ACHN (cell line): ENCODE measurements around the gene FAM117A.
"Not testable (repeated sequence)": the region's sequence is repeated elsewhere in the genome, so short reads cannot be mapped to it uniquely, and the experiment has no call there.

ENCODE experiments used
- DNase-seq: peaks from one replicate; pipeline ENCODE4 v3.0.0-alpha.2; 2015
- in situ Hi-C: cut with HindIII; loops from 2 replicates; pipeline ENCODE4 v1.10.0; 2017; ENCODE audit warnings: low sequenced_read_pairs, low pct_ligation_motif_present, low pct_unique_long_range_greater_than_20kb

Gene FAM117A

DNA sequence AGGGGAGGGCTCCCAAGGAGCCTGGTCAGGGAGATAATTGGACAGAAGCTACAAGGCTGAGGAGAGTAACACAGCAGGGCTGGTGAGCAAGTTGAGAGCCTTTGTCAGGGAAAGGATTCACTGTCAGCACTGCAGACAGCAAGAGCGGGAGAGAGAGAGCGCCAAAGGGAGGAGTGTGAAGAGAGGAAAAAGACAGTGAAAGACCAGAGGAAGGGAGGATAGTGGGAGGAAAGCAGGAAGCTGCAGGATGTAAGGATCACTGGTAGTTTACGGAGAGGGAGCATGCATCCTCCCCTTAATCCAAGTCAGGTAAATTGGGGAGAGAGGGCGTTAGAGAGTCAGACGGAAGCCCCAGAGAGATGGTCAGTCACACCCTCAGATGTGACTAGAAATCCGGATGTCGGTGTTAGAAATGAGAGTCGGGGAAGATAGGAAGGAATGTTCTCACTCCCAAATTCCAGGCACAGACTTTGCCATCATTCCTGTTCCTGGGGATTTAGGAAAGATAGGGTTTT, 72.2 kb downstream of the FAM117A start:
- DNase-seq = no peak
- in situ Hi-C loops = no loop called here

DNA sequence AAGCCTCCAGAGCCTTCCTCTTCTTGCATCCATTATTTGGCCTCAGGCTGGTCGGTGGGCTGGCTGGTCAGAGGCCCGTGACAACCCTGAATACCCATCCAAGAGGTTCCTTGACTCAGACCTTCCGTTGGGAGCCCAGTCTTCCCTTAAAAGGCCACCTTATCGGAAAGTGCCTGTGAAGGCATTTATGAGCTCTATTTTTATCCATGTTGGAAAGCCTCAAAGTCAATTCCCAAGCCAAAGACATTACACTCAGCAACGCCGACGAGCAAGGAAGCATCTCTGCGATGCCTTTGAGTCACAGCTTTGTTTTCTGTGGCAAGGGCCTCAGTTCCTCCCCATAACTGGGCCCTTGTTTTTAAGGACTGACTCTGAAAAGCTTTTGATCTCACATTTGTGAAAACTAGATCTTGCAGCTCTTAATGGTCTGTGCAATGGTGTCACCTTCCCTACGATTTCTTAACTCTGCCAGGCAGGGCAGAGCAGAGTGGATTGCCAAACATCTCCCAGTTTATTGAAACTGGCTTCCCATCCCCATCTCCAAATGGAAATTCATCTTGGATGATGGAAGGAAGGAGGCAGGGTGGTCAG, 72.8 kb downstream of the FAM117A start:
- in situ Hi-C loops = no loop called here
- no peak for DNase-seq

DNA sequence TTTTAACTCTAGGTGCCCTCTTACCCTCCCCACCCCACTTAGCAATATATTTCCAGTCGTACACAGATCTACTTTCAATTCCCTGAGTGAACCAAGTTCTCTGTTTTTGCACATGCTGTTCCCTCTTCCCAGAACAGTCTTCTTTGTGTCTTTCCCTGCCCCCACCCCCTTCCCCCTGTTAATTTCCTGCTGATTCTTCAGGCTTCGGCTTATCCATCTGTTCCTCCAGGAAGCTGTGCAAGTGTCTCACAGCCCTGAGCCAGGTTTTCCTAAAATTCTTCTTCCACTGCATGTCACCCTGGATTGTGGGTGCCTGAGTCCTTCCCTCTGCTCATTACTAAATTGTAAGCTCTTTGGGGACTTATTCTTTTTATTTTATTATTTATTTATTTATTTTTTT, 73.7 kb downstream of the FAM117A start:
- in situ Hi-C loops = no loop called here
- no peak for DNase-seq

DNA sequence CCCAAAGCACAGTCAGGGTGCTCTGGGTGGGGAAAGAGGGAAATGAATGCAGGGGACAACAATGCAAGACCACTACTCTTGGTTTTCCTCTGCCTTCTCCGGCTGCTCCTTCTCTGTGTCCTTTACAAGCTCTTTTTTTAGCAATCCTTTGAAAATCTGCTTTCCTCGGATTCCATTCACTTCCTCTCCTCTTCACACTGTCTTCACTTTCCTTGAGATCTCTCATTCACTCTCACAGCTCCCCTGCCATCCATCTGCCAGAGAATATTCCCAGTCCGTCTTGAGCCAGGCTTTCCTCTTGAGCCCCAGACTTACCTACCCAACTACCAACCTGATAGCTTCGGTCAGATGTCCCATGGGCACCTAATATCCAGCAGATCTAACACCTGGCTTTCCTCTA, 75.1 kb downstream of the FAM117A start:
- DNase-seq = no peak
- in situ Hi-C loops = no loop called here

GRCh38 chr17:49687878-49688491, 75.9 kb downstream of the FAM117A start:
- in situ Hi-C loops = no loop called here
- DNase-seq = no peak

DNA sequence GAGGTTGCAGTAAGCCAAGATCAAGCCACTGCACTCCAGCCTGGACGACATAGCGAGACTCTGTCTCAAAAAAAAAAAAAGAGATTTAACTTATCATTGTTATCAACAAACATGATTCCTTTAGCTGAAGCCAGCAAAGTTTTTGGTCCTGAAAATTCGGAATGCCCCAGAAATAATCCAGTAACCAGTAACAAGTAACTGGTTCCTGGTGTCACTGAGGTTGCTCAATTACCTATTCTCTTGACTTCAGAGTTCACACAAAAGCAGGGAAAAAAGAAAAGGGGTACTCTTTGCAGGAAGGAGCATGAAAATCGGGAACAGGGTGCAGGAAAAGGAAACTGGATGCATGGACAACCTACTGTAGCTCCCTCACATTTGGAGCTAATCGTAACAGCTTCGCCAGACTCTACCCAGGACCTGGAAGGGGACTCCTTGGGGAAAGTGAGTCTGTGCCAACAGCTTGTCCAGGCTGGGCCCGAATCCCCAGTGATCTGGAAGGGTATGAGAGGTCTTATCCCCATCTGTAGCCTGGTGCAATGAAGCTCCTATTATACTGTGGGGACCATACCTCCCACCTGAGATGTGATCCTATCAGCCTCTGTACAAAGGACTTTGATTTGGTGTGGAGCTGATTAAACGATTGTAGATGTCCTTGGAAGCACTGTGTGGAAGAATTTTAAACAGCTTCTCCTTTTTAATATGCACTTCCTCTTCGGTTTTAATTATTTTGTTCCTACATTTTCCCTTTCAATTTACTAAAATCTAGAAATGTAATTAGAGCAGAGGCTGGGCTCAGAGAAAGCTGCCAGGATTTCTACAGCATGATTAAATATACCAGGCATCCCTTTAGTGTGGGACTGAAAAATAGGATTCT, 82.6 kb downstream of the FAM117A start:
- in situ Hi-C loops = no loop called here

GRCh38 chr17:49680314-49680713, 83.6 kb downstream of the FAM117A start:
- no peak for DNase-seq
- in situ Hi-C loops = no loop called here

More for the DNA sequence above, 82.6 kb downstream of the FAM117A start:
- DNase-seq = no peak

GRCh38 chr17:49677933-49678847, 85.7 kb downstream of the FAM117A start, which contains the start of gene SPOP:
Gene SPOP (minus strand): TSS chr17:49678097. CDS start chr17:49622810, 55,287 bp downstream.
- in situ Hi-C loops = no loop called here
- peak; percentile 99 for DNase-seq

GRCh38 chr17:49677134-49677932, 86.6 kb downstream of the FAM117A start:
- peak; percentile 95 for DNase-seq
- in situ Hi-C loops = no loop called here

DNA sequence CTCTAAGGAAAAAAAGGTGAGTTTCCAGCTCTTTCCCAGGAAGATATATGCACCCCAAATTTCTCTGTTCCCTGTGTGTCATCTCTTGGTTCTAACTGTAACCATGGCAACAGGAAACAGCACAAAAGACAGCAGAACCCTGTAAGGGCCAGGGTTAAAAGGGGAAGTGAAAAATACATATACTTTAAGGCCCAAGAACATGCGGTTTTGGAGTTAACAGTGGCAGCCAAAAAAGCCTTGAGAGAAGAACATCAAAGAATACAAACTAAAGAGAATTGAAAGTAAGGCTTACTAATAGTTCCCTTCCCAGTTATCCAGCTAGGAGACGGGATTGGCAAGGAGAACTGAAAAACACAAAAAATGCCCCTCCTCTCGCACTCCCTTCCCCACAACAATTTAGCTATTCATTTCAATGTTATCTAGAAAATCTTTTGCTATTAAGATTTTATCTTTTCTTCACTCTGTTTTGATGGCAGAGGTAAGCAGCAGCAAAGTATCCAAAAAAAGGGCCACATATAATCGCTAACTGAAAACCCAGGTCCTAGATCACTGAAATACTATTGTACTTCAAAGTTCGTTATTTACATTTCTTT, 87.6 kb downstream of the FAM117A start:
- DNase-seq = peak; percentile 16
- in situ Hi-C loops = no loop called here

- in situ Hi-C loops = no loop called here
Observed at GRCh38 chr17:49674507-49674906, 89.4 kb downstream of the FAM117A start.

GRCh38 chr17:49673679-49674078, 90.3 kb downstream of the FAM117A start:
- in situ Hi-C loops = not testable (repeated sequence)

More at GRCh38 chr17:49674507-49674906, 89.4 kb downstream of the FAM117A start:
- no peak for DNase-seq

DNA sequence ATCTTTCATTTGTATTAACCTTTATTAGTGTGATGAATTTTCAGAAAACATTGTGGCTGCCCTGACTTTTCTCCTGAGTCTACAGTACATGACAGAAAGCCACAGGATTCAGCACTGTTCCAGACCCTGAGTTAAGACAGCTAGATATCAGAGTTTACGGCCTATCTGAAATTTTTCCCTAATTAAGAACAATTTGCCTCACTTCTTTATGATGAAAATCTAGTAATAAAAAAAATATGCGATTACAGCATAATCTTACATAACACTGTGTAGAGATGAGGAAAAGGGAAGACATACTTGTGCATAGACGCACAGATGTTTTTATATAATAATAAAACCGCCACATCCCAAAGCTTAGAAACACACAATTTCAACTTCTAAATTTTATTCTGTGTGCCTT, 93.3 kb downstream of the FAM117A start:
- no peak for DNase-seq
- in situ Hi-C loops = no loop called here

More at GRCh38 chr17:49673679-49674078, 90.3 kb downstream of the FAM117A start:
- DNase-seq = not testable (repeated sequence)

DNA sequence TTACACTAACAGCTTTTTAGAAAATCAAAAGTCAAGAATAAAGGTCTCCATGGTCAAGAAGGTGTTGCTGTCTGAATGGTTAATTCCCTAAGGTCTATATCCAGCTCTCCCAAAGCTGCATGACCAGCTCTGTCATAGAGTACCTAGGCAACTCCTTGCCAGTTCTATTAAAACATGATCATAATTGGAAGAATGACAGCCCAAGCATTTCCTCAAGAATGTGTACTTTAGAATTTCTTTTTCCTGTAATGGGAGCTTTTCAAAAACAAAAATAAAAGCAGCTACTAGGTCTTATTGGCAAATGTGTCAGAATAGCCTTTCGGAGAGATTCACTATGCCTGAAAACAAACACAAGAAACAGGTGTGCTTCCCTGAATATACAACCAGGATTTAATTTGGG, 93.9 kb downstream of the FAM117A start:
- in situ Hi-C loops = no loop called here
- no peak for DNase-seq

DNA sequence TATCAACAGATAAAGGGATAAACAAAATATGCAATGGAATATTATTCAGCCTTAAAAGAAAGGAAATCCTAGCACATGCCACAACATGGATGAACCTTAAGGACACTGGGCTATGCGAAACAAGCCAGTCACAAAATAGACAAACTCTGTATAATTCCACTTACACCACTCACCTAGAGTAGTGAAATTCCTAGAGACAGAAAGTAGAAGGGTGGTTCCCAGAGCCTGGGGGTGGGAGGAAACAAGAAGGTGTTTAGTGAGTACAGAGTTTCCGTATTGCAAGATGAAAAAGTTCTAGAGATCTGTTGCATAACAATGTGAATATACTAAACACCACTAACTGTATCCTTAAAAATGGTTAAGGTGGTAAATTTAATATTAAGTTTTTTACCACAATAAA, 96.1 kb downstream of the FAM117A start:
- no peak for DNase-seq
- in situ Hi-C loops = no loop called here

GRCh38 chr17:49664706-49665211, 99.2 kb downstream of the FAM117A start:
- no peak for DNase-seq
- in situ Hi-C loops = no loop called here
